ENCODE results near the gene SOD1. TPM values are rescaled to one million over a fixed set of nuclear protein-coding genes. Genes with fewer than 3 reads are reported as not detected.

Gene SOD1
- polyA plus RNA-seq, 1 experiment, result 221 TPM

GRCh38 chr21:31706562-31706961, 47.1 kb downstream of the SOD1 start:
- CTCF ChIA-PET, result no interaction called here
- H3K27me3 ChIP-seq (ENCODE audit: control insufficient read depth, insufficient read depth, low read length), result no peaks in the 10 kb centered on the region
- H3K36me3 ChIP-seq (ENCODE audit: control insufficient read depth, insufficient read depth, low read length), result no peaks in the 10 kb centered on the region
- no peak for DNase-seq (ENCODE audit: low read depth)
- no peak for TF ChIP-seq CTCF (IDR thresholded peaks at IDR 0.05; ENCODE audit: insufficient read depth, low read depth, low read length)
- POLR2A ChIA-PET, result no interaction called here
- no peak overlapping the region for H3K4me3 ChIP-seq (ENCODE audit: low read depth, low read length)

- H3K36me3 ChIP-seq (ENCODE audit: control insufficient read depth, insufficient read depth, low read length), result no peaks in the 10 kb centered on the region
- H3K27me3 ChIP-seq (ENCODE audit: control insufficient read depth, insufficient read depth, low read length), result no peaks in the 10 kb centered on the region
- ChIA-PET CTCF (no interaction called here), POLR2A (no interaction called here)
- DNase-seq (ENCODE audit: low read depth), result no peak
- TF ChIP-seq CTCF (IDR thresholded peaks at IDR 0.05; ENCODE audit: insufficient read depth, low read depth, low read length), result no peak
- H3K4me3 ChIP-seq (ENCODE audit: low read depth, low read length), result no peak overlapping the region
These were observed 48.0 kb downstream of the SOD1 start for GRCh38 chr21:31707499-31707898.

DNA sequence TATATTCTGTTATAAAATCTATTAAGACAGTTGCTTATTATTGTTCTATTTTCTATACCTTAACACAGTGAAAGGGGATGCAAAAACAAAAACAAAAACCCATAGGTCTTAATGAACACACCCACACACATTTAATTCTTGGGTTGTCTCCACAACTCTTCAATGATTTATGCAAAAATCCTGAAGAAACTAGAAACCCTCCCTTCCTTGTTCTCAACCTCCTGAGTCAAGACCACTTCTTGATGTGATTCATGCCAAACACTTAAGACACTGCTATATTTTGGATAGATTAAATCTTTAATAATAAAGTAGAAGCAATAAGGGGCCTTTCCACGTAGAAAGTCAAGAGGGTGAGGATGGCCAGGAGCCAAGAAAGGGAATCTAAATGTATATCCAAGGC, 49.0 kb downstream of the SOD1 start:
- no peak for DNase-seq (ENCODE audit: low read depth)
- H3K27me3 ChIP-seq (ENCODE audit: control insufficient read depth, insufficient read depth, low read length), result no peaks in the 10 kb centered on the region
- no peak overlapping the region for H3K4me3 ChIP-seq (ENCODE audit: low read depth, low read length)
- ChIA-PET CTCF (no interaction called here), POLR2A (no interaction called here)
- no peak for TF ChIP-seq CTCF (IDR thresholded peaks at IDR 0.05; ENCODE audit: insufficient read depth, low read depth, low read length)
- H3K36me3 ChIP-seq (ENCODE audit: control insufficient read depth, insufficient read depth, low read length), result no peaks in the 10 kb centered on the region

DNA sequence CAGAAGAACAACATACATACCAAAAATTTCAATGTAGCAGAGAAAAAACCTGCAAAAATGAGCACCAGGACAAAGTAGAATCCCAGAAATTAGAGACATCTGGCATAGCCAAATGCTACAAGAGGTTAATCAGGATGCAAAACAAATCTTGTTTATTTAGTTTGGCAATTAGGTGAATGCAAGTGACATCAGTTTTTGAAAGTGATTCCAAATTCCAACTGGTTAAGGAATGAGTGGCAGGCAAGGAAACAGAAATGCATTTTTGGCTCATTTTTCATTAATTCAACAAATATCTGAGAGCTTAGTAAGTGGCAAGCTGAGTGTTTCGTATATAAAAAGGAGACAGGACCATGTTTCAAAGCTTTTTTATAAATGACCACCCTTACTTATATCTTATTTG, 51.1 kb downstream of the SOD1 start:
- ChIA-PET POLR2A (no interaction called here), CTCF (interaction anchor here (1.0 kb wide), 1 partner anchor 19 kb away, joined by 4 read pairs; no protein-coding TSS in a partner anchor)
- peak; percentile 84 for DNase-seq (ENCODE audit: low read depth)
- no peaks in the 10 kb centered on the region for H3K36me3 ChIP-seq (ENCODE audit: control insufficient read depth, insufficient read depth, low read length)
- no peak for TF ChIP-seq CTCF (IDR thresholded peaks at IDR 0.05; ENCODE audit: insufficient read depth, low read depth, low read length)
- H3K27me3 ChIP-seq (ENCODE audit: control insufficient read depth, insufficient read depth, low read length), result no peaks in the 10 kb centered on the region
- H3K4me3 ChIP-seq (ENCODE audit: low read depth, low read length), result no peak overlapping the region

GRCh38 chr21:31711326-31711725, 51.8 kb downstream of the SOD1 start:
- ChIA-PET CTCF (interaction anchor here (1.0 kb wide), 1 partner anchor 19 kb away, joined by 4 read pairs; no protein-coding TSS in a partner anchor), POLR2A (no interaction called here)
- Histone ChIP-seq H3K4me3 (ENCODE audit: low read depth, low read length) (no peak overlapping the region), H3K36me3 (ENCODE audit: control insufficient read depth, insufficient read depth, low read length) (no peaks in the 10 kb centered on the region), H3K27me3 (ENCODE audit: control insufficient read depth, insufficient read depth, low read length) (no peaks in the 10 kb centered on the region)
- DNase-seq (ENCODE audit: low read depth), result no peak
- TF ChIP-seq CTCF (IDR thresholded peaks at IDR 0.05; ENCODE audit: insufficient read depth, low read depth, low read length), result no peak
